Thoracic aorta (tissue), 2 donors: ENCODE measurements around the gene SDHAF2. TPM values are rescaled to one million over a fixed set of nuclear protein-coding genes. Genes with fewer than 3 reads are reported as not detected.
"Not testable (repeated sequence)": the region's sequence is repeated elsewhere in the genome, so short reads cannot be mapped to it uniquely, and the experiment has no call there.

Source experiments
- ATAC-seq: fragments of 150-250 bp; one replicate; pipeline ENCODE4 v1.8.0; 2017; ENCODE audit warnings: low read depth; ENCODE audit not compliant: insufficient number of reproducible peaks, low FRiP score
- DNase-seq: peaks from one replicate; pipeline ENCODE4 v3.0.0-alpha.2; 2020; ENCODE audit warnings: low spot score
- H3K27ac ChIP-seq, 2 donors: fragments of 200-600 bp; sonication (generic); 1 replicate in 1 of 2; 2 replicates in 1 of 2; pipeline ENCODE4 v1.5.1; 2016; ENCODE audit warnings: mild to moderate bottlenecking in 2 of 2, moderate library complexity in 2 of 2
- H3K27me3 ChIP-seq: fragments of 200-600 bp; sonication (generic); replicated peaks from 2 replicates; pipeline ENCODE4 v1.6.0; 2016; ENCODE audit warnings: mild to moderate bottlenecking; ENCODE audit not compliant: insufficient read depth
- H3K36me3 ChIP-seq: fragments of 200-600 bp; sonication (generic); one replicate; pipeline ENCODE4 v1.5.1; 2016
- H3K4me1 ChIP-seq, 2 donors: fragments of 200-600 bp; sonication (generic); 1 replicate in 1 of 2; 2 replicates in 1 of 2; pipeline versions ENCODE4 v1.5.1 to v1.6.0; 2016; ENCODE audit warnings: low read depth in 2 of 2, mild to moderate bottlenecking in 1 of 2; ENCODE audit not compliant: control insufficient read depth in 1 of 2
- H3K4me3 ChIP-seq: fragments of 200-600 bp; sonication (generic); 2 replicates; pipeline ENCODE4 v1.5.1; 2016; ENCODE audit warnings: mild to moderate bottlenecking
- H3K9me3 ChIP-seq: fragments of 200-600 bp; sonication (generic); 2 replicates; pipeline ENCODE4 v1.5.1; 2016
- total RNA-seq, 2 donors: library from RNA; depleted of rRNA; stranded (reverse); fragments of >200 nt; gene quantifications; one replicate each; pipeline versions ENCODE4 v1.1.0 to v1.2.3, GENCODE V29; 2016
- TF ChIP-seq, protein P1 (sequence below): fragments of 200-600 bp; sonication (generic); IDR thresholded peaks from one replicate; pipeline ENCODE4 v1.5.1; 2019; ENCODE audit warnings: antibody characterized with exemption

Gene SDHAF2
- total RNA-seq, 2 donors from 2014 or later, result 43.2 to 52.6 TPM

DNA sequence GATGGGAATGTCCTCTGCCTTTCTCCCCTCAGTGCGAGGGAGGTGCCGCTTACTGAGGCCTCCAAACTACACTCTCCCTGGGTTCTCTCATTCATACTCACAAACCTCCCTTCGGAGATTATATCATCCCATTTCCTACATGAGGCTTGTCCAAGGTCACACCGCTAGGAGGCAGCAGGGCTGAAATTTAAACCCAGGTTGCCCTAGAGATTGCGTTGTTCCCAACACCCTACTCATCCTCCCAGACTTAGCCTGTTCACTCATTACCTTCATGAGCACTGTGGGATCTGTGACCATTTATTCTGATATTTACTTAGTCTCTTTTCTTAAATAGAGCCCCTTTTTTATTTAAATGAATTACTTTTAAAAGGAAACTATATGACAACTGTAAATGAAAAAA, 31.1 kb downstream of the SDHAF2 start:
- Histone ChIP-seq H3K27ac (no peak overlapping the region), H3K4me1 (no peaks in the 10 kb centered on the region), H3K27me3 (no peaks in the 10 kb centered on the region), H3K9me3 (no peaks in the 10 kb centered on the region), H3K4me3 (no peak overlapping the region), H3K36me3 (no peaks in the 10 kb centered on the region)
- DNase-seq (no peak), ATAC-seq (no peak)
- TF ChIP-seq, protein P1, sequence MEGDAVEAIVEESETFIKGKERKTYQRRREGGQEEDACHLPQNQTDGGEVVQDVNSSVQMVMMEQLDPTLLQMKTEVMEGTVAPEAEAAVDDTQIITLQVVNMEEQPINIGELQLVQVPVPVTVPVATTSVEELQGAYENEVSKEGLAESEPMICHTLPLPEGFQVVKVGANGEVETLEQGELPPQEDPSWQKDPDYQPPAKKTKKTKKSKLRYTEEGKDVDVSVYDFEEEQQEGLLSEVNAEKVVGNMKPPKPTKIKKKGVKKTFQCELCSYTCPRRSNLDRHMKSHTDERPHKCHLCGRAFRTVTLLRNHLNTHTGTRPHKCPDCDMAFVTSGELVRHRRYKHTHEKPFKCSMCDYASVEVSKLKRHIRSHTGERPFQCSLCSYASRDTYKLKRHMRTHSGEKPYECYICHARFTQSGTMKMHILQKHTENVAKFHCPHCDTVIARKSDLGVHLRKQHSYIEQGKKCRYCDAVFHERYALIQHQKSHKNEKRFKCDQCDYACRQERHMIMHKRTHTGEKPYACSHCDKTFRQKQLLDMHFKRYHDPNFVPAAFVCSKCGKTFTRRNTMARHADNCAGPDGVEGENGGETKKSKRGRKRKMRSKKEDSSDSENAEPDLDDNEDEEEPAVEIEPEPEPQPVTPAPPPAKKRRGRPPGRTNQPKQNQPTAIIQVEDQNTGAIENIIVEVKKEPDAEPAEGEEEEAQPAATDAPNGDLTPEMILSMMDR, result no peak

DNA sequence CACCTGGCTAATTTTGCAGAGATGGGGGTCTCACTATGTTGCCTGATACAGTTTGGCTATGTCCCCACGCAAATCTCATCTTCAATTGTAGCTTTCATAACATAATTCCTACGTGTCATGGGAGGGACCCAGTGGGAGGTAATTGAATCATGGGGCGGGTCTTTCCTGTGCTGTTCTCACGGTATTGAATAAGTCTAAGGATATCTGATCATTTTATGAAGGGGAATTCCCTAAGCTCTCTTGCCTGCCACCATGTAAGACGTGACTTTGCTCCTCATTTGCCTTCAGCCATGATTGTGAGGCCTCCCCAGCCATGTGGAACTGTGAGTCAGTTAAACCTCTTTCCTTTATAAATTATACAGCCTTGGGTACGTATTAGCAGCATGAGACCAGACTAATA, 37.7 kb downstream of the SDHAF2 start:
- H3K4me3 ChIP-seq, H3K9me3 ChIP-seq, ATAC-seq, DNase-seq, H3K27me3 ChIP-seq, H3K36me3 ChIP-seq, H3K4me1 ChIP-seq, H3K27ac ChIP-seq: not testable (repeated sequence)

DNA sequence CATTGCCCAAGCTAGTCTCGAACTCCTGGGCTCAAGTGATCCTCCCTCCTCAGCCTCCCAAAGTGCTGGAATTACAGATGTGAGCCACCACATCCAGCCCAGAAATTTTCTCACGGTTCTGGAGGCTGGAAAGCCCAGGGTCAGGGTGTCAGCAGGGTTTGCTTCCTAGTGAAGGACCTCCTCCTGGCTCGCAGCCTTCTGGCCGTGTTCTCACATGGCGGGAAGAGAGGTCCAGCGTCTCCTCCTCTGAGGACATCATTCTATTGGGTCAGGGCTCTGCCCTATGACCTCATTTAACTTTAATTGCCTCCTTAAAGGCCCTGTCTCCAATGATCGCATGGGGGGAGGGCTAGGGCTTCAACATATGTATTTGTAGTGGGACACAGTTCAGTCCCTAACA, 38.1 kb downstream of the SDHAF2 start:
- Histone ChIP-seq H3K36me3 (no peaks in the 10 kb centered on the region), H3K4me1 (peaks cover 10 to 14% of the 10 kb centered on the region in 2 donors), H3K4me3 (no peak overlapping the region), H3K27ac (no peak overlapping the region), H3K9me3 (no peaks in the 10 kb centered on the region), H3K27me3 (no peaks in the 10 kb centered on the region)
- ATAC-seq (no peak), DNase-seq (no peak)
- TF ChIP-seq, protein P1, result no peak

DNA sequence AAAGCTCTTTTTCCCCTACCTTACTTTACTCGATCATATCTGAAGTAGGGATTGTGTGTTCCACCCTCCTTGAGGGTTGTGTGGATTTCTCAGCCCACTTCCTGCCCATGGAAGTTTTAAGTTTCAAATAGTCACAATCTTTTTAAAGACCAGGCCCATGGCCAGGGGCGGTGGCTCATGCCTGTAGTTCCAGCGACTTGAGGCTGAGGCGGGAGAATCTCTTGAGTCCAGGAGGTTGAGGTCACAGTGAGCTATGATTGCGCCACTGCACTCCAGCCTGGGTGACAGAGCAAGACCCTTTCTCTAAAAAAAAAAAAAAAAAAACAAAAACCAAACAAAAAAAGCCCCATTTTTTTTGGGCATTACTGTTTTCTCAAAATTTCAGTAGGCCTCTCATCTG, 42.4 kb downstream of the SDHAF2 start:
- Histone ChIP-seq H3K4me3 (no peak overlapping the region), H3K4me1 (peaks cover 10 to 20% of the 10 kb centered on the region in 2 donors), H3K9me3 (no peaks in the 10 kb centered on the region), H3K27me3 (no peaks in the 10 kb centered on the region), H3K36me3 (no peaks in the 10 kb centered on the region), H3K27ac (peak overlapping the region; percentile 78 to 79)
- DNase-seq (peak; percentile 76), ATAC-seq (peak; percentile 86)
- TF ChIP-seq, protein P1, result no peak

DNA sequence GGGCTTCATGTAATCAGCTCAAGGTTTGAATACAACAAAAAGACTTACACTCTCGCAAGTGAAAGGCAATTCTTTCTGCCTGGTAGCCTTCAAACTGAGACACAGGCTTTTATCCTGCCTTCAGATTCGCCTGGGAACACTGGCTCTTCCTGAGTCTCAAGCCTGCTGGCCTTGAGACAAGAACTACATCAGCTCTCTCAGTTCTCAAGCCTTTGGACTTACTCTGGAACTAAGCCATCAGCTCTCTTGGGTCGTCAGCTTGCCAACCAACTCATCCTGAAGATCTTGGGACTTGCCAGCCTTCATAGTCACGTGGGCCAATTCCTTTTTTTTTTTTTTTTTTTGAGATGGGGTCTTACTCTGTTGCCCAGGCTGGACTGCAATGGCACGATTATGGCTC, 42.9 kb downstream of the SDHAF2 start:
- H3K36me3 ChIP-seq, result no peaks in the 10 kb centered on the region
- ATAC-seq (no peak), DNase-seq (no peak)
- peaks cover 10 to 26% of the 10 kb centered on the region in 2 donors for H3K4me1 ChIP-seq
- TF ChIP-seq, protein P1, result no peak
- no peaks in the 10 kb centered on the region for H3K9me3 ChIP-seq
- peak overlapping the region; percentile 78 to 79 for H3K27ac ChIP-seq
- H3K4me3 ChIP-seq, result no peak overlapping the region
- no peaks in the 10 kb centered on the region for H3K27me3 ChIP-seq

DNA sequence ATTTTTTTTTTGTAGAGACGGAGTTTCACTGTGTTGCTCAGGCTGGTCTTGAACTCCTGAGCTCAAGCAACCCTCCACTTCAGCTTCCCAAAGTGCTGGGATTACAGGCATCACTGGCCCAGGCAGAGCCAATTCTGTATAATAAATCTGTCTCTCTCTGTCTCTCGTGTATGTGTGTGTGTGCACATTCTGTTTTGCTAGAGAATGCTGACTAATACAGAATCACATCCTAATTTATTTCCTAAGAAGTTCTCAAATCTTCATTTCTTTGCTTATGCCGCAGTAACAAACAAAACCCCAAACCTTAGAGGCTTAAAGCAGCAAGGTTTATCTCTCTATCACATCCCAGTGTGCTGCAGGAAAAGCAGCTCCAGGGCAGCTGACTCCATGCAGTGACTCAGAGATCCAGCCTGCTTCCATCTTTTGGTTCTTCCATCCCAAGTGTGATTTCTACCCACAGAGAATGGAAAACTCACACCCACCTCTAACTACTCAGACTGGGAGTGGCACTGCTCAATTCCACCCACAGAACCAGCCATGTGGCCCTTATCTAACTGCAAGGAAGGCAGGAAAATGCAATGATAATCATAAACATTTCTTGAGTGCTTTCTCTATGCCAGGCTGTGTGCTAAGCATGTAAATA, 43.6 kb downstream of the SDHAF2 start:
- H3K4me1 ChIP-seq, result peaks cover 10 to 28% of the 10 kb centered on the region in 2 donors
- no peak for DNase-seq

More for the DNA sequence above, 43.6 kb downstream of the SDHAF2 start:
- Histone ChIP-seq H3K27me3 (no peaks in the 10 kb centered on the region), H3K4me3 (no peak overlapping the region), H3K36me3 (no peaks in the 10 kb centered on the region), H3K27ac (peak overlapping the region in 1 of 2 donors; percentile 79), H3K9me3 (no peaks in the 10 kb centered on the region)
- TF ChIP-seq, protein P1, result no peak
- no peak for ATAC-seq
